Stomach (tissue), 9 donors: ENCODE data around the gene TBCK. TPM values are rescaled to one million over a fixed set of nuclear protein-coding genes. Genes with fewer than 3 reads are reported as not detected.
"Not testable (repeated sequence)": the region's sequence is repeated elsewhere in the genome, so short reads cannot be mapped to it uniquely, and the experiment has no call there.

Source experiments
- DNase-seq, 2 donors: peaks; one replicate each; pipeline versions ENCODE4 v3.0.0 to v3.0.0-alpha.2; 2013 to 2019
- H3K27ac ChIP-seq, 5 donors: fragments of 200-600 bp in 4 of 5; sonication (generic) in 4 of 5; one replicate each; pipeline ENCODE4 v1.5.1; 2013 to 2019; ENCODE audit warnings: mild to moderate bottlenecking in 1 of 5, moderate library complexity in 1 of 5
- H3K27me3 ChIP-seq, 3 donors: fragments of 200-600 bp; sonication (generic); one replicate each; pipeline ENCODE4 v1.5.1; 2017 to 2019; ENCODE audit warnings: mixed run types in 1 of 3
- H3K36me3 ChIP-seq, 4 donors: fragments of 200-600 bp; sonication (generic); 1 replicate in 3 of 4; 2 replicates in 1 of 4; pipeline ENCODE4 v1.5.1; 2016 to 2019
- H3K4me1 ChIP-seq, 4 donors: fragments of 200-600 bp; sonication (generic); one replicate each; pipeline ENCODE4 v1.5.1; 2016 to 2019
- H3K4me3 ChIP-seq, 4 donors: fragments of 200-600 bp; sonication (generic) in 3 of 4; one replicate each; pipeline ENCODE4 v1.5.1; 2016 to 2019; ENCODE audit warnings: mild to moderate bottlenecking in 1 of 4
- H3K9me3 ChIP-seq, 4 donors: fragments of 200-600 bp; sonication (generic); one replicate each; pipeline ENCODE4 v1.5.1; 2016 to 2019
- EP300 ChIP-seq: sonication (generic); formaldehyde crosslinking; IDR thresholded peaks from one replicate; pipeline ENCODE4 v1.6.1; 2017; ENCODE audit warnings: antibody characterized with exemption
- POLR2A ChIP-seq, 4 donors: fragments of 450-650 bp; IDR thresholded peaks; one replicate each; pipeline ENCODE4 v1.6.1; 2016; ENCODE audit warnings: antibody characterized with exemption in 4 of 4, control low read depth in 2 of 4, mild to moderate bottlenecking in 1 of 4, moderate library complexity in 1 of 4
- POLR2AphosphoS5 ChIP-seq, 3 donors: sonication (generic); formaldehyde crosslinking; IDR thresholded peaks; one replicate each; pipeline ENCODE4 v1.6.1; 2016; ENCODE audit warnings: antibody characterized with exemption in 3 of 3
- WGBS, 5 donors: extraction: QIAGEN DNeasy Blood & Tissue Kit in 3 of 5; methylation state at CpG; one replicate each; pipeline versions ENCODE4 v1.1.5 to v1.1.7; 2013 to 2018; 5-methylcytosine and 5-hydroxymethylcytosine counted together
- intact Hi-C: fragments of 100-400 bp; cut with DNase I; formaldehyde crosslinking; loops from one replicate; pipeline ENCODE4 v1.15.1; 2023; ENCODE audit warnings: low total_unique reads
- polyA plus RNA-seq, 3 donors: library from polyadenylated mRNA; stranded (reverse); fragments of 200-250 nt; gene quantifications; one replicate each; pipeline ENCODE4 v1.2.3, GENCODE V29; 2013
- total RNA-seq, 5 donors: library from RNA; depleted of rRNA; stranded (reverse); fragments of >200 nt; gene quantifications; one replicate each; pipeline versions ENCODE4 v1.1.0 to v1.2.3, GENCODE V29; 2014 to 2016
- TF ChIP-seq, protein P1 (sequence below), 7 experiments: fragments of 450-650 bp in 4 of 7; fragments of 200-600 bp in 3 of 7; sonication (generic) in 3 of 7; IDR thresholded peaks; one replicate each; pipeline ENCODE4 v1.5.1; 2016 to 2019; ENCODE audit warnings: antibody characterized with exemption in 7 of 7, control low read depth in 2 of 7, mild to moderate bottlenecking in 1 of 7
- donor health status: healthy with polysubstance abuse.
- donor health status: Bipolar disorder and iron deficiency.
- donor health status: healthy.

The TBCK gene
- total and polyA plus RNA-seq, 8 donors, result 3.2 to 140 (median 28.0) TPM

DNA sequence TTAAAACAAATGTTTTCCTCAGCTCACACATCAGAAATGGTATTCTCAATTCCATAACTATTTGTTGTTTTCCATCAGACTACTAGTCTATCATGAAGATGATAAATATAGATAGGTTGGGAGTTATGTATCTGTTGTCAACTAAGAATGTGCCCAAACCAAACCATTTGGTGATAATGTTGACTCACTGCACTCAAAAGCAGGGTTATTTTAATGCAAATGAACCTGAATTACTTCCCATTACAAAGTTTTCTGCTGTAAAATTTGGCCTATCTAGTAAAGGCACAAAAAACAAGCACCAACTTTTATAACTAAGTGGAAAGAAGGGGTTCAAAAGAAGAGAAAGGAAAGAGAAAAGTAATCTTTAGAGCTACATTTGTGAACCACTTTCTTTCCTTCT lies 93.5 kb downstream of the TBCK start:
- Histone ChIP-seq H3K4me1 (no peaks in the 10 kb centered on the region), H3K9me3 (no peaks in the 10 kb centered on the region), H3K4me3 (no peak overlapping the region), H3K27me3 (no peaks in the 10 kb centered on the region), H3K27ac (no peak overlapping the region), H3K36me3 (peaks cover 0 to 34% (median 23%) of the 10 kb centered on the region in 4 donors)
- intact Hi-C loops, result no loop called here
- DNase-seq, result no peak
- TF ChIP-seq POLR2A (IDR thresholded peaks at IDR 0.05), result no peak
- TF ChIP-seq EP300, result no peak
- TF ChIP-seq, protein P1, sequence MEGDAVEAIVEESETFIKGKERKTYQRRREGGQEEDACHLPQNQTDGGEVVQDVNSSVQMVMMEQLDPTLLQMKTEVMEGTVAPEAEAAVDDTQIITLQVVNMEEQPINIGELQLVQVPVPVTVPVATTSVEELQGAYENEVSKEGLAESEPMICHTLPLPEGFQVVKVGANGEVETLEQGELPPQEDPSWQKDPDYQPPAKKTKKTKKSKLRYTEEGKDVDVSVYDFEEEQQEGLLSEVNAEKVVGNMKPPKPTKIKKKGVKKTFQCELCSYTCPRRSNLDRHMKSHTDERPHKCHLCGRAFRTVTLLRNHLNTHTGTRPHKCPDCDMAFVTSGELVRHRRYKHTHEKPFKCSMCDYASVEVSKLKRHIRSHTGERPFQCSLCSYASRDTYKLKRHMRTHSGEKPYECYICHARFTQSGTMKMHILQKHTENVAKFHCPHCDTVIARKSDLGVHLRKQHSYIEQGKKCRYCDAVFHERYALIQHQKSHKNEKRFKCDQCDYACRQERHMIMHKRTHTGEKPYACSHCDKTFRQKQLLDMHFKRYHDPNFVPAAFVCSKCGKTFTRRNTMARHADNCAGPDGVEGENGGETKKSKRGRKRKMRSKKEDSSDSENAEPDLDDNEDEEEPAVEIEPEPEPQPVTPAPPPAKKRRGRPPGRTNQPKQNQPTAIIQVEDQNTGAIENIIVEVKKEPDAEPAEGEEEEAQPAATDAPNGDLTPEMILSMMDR (IDR thresholded peaks at IDR 0.05), result no peak
- TF ChIP-seq POLR2AphosphoS5 (IDR thresholded peaks at IDR 0.05), result no peak

- H3K4me3 ChIP-seq, H3K4me1 ChIP-seq, DNase-seq, H3K27ac ChIP-seq, H3K27me3 ChIP-seq, intact Hi-C loops, H3K9me3 ChIP-seq: not testable (repeated sequence)
- WGBS, 5 donors, result 96 to 99% (median 97%) methylated on average over 22 to 23 of the region's 23 CpGs
- peaks cover 0 to 31% (median 24%) of the 10 kb centered on the region in 4 donors for H3K36me3 ChIP-seq
Measured at GRCh38 chr4:106213291-106213690, 102.7 kb downstream of the TBCK start.

DNA sequence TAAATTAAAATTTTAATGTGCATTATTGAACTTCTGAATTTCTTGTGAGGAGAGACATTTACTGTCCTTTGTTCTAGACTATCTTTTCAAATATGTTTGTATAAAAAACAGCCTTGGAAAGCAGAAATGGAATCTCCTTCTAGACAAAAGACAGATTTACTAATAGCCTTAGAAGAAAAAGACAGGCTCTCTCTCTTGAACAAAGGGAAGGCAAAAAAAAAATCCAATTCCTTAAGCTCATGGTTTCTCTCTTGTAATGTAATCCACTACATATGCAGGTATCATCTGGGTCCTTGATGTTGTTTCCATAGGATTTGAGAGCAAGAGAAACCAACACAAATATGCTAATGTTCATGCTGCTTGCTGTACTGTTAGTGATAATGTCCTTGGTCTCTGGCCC lies 106.0 kb downstream of the TBCK start:
- peaks cover 0 to 38% (median 25%) of the 10 kb centered on the region in 4 donors for H3K36me3 ChIP-seq
- no peak for DNase-seq
- H3K9me3 ChIP-seq, result no peaks in the 10 kb centered on the region
- no peaks in the 10 kb centered on the region for H3K4me1 ChIP-seq
- H3K27ac ChIP-seq, result no peak overlapping the region
- TF ChIP-seq, protein P1 (IDR thresholded peaks at IDR 0.05), result no peak
- no peak for TF ChIP-seq POLR2A (IDR thresholded peaks at IDR 0.05)
- TF ChIP-seq POLR2AphosphoS5 (IDR thresholded peaks at IDR 0.05), result no peak
- H3K4me3 ChIP-seq, result no peak overlapping the region
- H3K27me3 ChIP-seq, result no peaks in the 10 kb centered on the region
- intact Hi-C loops, result no loop called here

DNA sequence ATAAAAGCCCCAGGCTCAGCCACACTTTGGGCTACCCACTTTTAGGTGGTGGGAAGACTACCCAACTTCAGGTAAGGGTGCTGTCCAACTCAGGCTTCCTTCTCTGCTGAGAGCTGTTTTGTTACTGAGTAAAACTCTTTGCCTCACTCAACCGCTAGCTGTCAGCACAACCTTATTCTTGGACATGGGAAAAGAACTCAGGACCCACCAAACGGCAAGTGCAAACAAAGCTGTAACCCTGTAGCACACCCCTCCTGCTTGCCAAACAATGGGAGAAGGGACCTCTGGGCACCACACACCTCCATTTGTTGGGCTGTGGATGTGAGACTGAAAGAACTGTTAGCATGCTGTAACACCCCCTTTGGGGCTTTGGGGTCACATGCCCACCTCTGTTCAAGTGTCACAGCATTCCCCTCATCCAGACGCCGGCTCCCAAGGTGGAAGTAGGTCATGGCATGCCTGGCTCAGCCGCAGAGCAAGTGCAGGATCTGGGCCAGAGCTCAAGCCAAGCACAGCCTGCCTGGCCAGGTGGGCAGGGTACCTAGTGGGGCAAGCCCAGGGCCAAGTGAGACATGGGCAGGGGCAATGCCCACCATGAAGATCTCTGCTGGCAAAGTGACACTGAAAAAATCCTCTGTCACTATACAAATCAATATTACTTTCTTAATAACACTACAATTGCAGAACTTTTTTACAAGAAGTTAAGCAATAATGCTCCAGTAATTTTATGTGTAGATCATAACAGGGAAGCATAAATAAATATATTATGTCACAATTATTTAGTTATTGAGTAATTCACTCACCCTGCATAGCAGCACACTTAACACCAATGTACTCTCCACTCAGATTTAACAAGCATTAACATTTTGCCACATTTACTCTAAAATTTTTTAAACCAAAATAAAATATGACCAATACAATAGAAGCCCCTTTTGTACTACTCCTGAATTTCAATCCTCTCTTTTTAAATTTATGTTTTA lies 107.2 kb downstream of the TBCK start:
- Histone ChIP-seq H3K27ac (no peak overlapping the region), H3K9me3 (no peaks in the 10 kb centered on the region), H3K4me1 (no peaks in the 10 kb centered on the region), H3K27me3 (no peaks in the 10 kb centered on the region), H3K36me3 (peaks cover 0 to 38% (median 25%) of the 10 kb centered on the region in 4 donors), H3K4me3 (no peak overlapping the region)
- DNase-seq, result no peak
- WGBS, 5 donors, result 92 to 99% (median 98%) methylated on average over 5 of the region's 5 CpGs
- TF ChIP-seq POLR2AphosphoS5 (IDR thresholded peaks at IDR 0.05) (no peak), EP300 (no peak), POLR2A (IDR thresholded peaks at IDR 0.05) (no peak)
- TF ChIP-seq, protein P1 (IDR thresholded peaks at IDR 0.05), result no peak
- intact Hi-C loops, result no loop called here

DNA sequence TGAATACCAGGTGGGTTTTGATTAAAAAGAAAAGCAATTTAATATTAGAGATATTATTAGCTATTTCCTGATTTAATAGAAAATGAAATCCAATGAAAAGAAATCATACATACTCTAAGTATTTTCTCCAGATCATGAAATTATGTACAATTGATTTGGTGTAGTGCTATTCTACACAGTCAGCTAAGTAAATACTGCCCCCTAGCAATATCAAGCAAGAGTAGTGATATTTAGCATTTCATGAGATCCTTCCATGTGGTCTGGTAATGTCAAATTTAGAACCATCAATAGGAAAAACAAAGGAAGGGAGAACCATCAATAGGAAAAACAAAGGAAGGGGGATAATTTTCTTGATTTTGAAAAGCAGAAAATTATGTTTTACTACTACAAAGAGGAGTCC lies 114.6 kb downstream of the TBCK start:
- Histone ChIP-seq H3K36me3 (no peaks in the 10 kb centered on the region), H3K9me3 (no peaks in the 10 kb centered on the region), H3K27ac (no peak overlapping the region), H3K4me3 (no peak overlapping the region), H3K4me1 (no peaks in the 10 kb centered on the region), H3K27me3 (no peaks in the 10 kb centered on the region)
- TF ChIP-seq, protein P1 (IDR thresholded peaks at IDR 0.05), result peak in 1 of 7 experiments; percentile 5
- TF ChIP-seq POLR2AphosphoS5 (IDR thresholded peaks at IDR 0.05), result no peak
- intact Hi-C loops, result no loop called here
- DNase-seq, result peak in 1 of 2 donors; percentile 23
